HAP-1 (cell line): ENCODE results near the gene MMAB.

Experiments
- DNase-seq, 2 experiments: peaks; one replicate each; pipeline ENCODE4 v3.0.0-alpha.2; 2016 to 2020; ENCODE audit warnings: low spot score in 2 of 2
- H3K27me3 ChIP-seq: fragments of 250-450 bp; sonication (Bioruptor Pico); 2 replicates; pipeline ENCODE4 v1.5.1; 2020; ENCODE audit warnings: low read depth, mild to moderate bottlenecking, moderate library complexity
- H3K36me3 ChIP-seq: fragments of 250-450 bp; sonication (Bioruptor Pico); replicated peaks from 2 replicates; pipeline ENCODE4 v1.5.1; 2020; ENCODE audit warnings: mild to moderate bottlenecking
- H3K4me1 ChIP-seq: fragments of 250-450 bp; sonication (Bioruptor Pico); 2 replicates; pipeline ENCODE4 v1.5.1; 2020; ENCODE audit warnings: mild to moderate bottlenecking
- H3K4me3 ChIP-seq: fragments of 250-450 bp; sonication (Bioruptor Pico); 2 replicates; pipeline ENCODE4 v1.5.1; 2020; ENCODE audit warnings: mild to moderate bottlenecking, moderate library complexity
- H3K9me3 ChIP-seq: fragments of 250-450 bp; sonication (Bioruptor Pico); 2 replicates; pipeline ENCODE4 v1.5.1; 2020; ENCODE audit warnings: mild to moderate bottlenecking, moderate library complexity
- in situ Hi-C: fragments of 300-500 bp; cut with MboI; formaldehyde crosslinking; loops from 3 replicates; pipeline ENCODE4 v1.14.3; 2020; ENCODE audit warnings: low sequenced_read_pairs, inconsistent platforms, mixed read lengths

Gene MMAB

DNA sequence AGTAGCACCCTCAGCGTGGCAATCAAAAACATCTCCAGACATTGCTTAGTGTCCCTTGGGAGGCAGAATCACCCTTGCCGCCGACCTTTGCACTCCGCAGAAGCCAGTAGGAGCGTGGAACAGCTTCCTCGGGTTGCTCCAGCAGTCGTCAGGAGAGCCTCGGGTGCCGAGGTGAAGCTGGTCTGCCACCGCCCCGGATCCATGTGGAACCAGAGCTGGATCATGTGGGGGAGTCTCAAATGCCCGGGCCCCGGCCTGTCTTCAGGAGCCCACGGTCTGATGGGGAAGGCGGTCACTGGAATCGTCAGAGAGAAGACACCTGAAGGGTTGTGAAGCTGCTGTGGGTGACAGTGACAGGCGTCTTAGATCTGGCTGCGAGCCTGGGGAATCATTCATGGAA lies 14.6 kb upstream of the MMAB start:
- Histone ChIP-seq H3K27me3 (no peaks in the 10 kb centered on the region), H3K4me1 (no peaks in the 10 kb centered on the region), H3K4me3 (no peak overlapping the region), H3K36me3 (peaks cover 16% of the 10 kb centered on the region), H3K9me3 (no peaks in the 10 kb centered on the region)
- DNase-seq, result no peak
- in situ Hi-C loops, result no loop called here

DNA sequence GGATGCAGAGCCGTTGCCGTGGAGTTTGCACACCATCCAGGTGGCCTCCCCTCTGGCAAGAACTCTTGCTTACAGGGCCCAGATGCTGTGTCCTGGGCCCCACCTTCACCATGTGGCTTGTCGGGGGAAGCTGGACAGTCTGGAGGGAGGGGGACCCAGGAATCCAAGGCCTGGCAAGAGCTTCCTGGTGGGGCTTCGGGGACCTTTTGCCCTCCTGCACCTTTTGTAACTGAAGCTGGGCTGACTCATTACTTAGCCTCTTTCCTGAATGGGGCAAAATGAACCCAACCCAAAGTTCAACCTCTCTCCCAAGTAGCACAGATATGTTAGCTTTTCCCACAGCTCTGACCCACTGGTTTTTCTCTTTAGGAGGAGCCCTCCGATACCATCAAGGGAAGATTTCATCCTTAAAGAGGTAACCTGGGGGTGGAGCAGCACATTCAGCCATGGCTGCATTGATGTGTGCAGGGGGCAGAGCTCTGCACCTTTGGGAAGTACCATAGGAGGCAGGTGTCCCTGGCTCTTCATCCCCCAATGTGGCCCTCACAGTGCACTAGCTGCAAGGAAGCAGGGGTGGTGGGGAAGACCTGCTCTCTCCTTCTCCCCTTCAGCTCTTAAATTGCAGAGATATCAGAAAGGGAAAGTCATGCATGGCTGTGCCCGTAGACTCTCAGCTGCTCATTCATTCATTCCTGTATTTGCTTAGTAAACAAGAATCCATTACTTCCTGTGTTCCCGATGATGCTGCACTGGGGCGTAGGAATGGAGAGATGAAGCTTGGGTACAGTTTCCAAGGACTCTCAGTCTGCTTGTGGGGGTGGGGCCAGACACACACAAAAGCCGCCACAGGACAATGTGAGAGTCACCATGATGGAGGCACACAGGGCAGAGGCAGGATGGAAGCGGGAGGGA lies 13.3 kb upstream of the MMAB start:
- DNase-seq, result no peak
- H3K9me3 ChIP-seq, result no peaks in the 10 kb centered on the region
- peaks cover 19% of the 10 kb centered on the region for H3K36me3 ChIP-seq
- no peaks in the 10 kb centered on the region for H3K4me1 ChIP-seq
- no peak overlapping the region for H3K4me3 ChIP-seq
- no peaks in the 10 kb centered on the region for H3K27me3 ChIP-seq
- in situ Hi-C loops, result no loop called here

DNA sequence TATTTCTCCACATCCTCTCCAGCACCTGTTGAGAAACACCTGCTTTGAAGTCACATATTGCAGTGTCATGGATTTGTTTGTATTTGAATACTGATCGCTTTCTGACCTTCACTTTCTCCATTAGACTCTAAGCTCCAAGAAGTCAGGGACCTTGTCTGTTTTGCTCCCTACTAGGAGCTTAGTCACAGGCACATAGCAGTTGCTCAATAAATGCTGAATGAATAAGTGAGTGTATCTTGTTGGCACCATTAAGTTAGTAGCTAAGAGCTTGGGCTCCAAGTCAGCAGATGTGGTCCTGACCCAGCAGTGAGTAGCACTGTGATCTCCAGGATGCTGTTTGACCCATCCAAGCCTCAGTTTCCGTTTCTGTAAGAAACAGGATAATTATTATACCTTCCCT lies 10.4 kb upstream of the MMAB start:
- H3K9me3 ChIP-seq, result no peaks in the 10 kb centered on the region
- DNase-seq, result no peak
- H3K27me3 ChIP-seq, result no peaks in the 10 kb centered on the region
- H3K4me3 ChIP-seq, result no peak overlapping the region
- in situ Hi-C loops, result no loop called here
- no peaks in the 10 kb centered on the region for H3K4me1 ChIP-seq
- peaks cover 37% of the 10 kb centered on the region for H3K36me3 ChIP-seq

DNA sequence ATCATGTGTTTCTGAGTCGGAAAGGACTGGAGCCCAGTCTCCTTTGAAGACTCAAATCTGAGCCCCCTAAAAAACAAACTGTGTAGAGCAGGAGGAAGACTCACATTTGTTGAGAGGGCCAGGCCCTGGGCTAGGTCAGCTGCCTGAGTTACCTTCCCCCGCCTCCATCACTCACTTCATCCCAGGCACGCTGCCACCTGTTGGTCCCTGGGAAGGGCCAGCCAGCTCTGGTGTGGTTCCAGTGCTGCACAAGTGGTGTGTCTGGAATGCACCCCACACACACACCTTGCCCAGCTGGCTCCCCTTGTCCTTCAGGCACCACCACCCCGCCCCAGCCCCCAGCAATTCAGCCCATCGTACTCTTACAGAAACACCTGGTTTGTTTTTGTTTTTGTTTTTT lies 9.3 kb upstream of the MMAB start:
- DNase-seq, result no peak
- no peaks in the 10 kb centered on the region for H3K4me1 ChIP-seq
- peaks cover 34% of the 10 kb centered on the region for H3K36me3 ChIP-seq
- H3K9me3 ChIP-seq, result no peaks in the 10 kb centered on the region
- H3K27me3 ChIP-seq, result no peaks in the 10 kb centered on the region
- in situ Hi-C loops, result no loop called here
- no peak overlapping the region for H3K4me3 ChIP-seq

DNA sequence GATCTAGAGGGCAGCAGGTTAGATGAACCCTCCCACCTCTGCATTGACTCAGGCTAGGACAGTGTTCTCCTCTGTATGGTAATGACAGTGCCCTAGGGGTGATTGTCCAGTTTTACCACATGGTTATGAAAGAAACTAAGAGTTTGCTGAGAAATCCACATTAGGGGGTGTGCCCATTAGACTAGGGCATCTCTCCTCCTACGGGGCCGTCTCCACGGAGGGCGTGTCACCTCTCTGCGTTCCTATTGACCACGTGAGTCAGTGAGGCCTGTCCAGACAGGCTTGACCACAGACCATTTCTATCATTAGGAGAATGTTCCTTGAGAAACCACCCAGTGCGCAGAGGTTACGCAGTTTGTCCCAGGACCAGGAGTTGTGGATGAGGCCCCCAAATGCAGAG lies 8.6 kb upstream of the MMAB start:
- H3K9me3 ChIP-seq, result no peaks in the 10 kb centered on the region
- peaks cover 36% of the 10 kb centered on the region for H3K36me3 ChIP-seq
- DNase-seq, result no peak
- H3K27me3 ChIP-seq, result no peaks in the 10 kb centered on the region
- in situ Hi-C loops, result no loop called here
- H3K4me1 ChIP-seq, result no peaks in the 10 kb centered on the region
- H3K4me3 ChIP-seq, result no peak overlapping the region

DNA sequence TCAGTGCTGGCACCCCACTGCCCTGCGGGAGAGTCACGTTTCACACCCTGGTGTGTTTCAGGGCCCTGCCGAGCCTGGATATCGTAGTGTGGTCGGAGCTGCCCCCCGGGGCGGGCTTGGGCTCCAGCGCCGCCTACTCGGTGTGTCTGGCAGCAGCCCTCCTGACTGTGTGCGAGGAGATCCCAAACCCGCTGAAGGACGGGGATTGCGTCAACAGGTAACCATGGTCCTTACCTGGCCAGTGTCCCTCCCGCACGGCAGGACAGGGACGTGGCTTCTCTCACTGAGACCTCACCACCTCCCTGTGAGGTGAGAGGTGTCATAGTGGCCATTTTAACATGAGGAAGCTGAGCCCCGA lies 8.0 kb upstream of the MMAB start:
- no peak overlapping the region for H3K4me3 ChIP-seq
- H3K9me3 ChIP-seq, result no peaks in the 10 kb centered on the region
- H3K4me1 ChIP-seq, result no peaks in the 10 kb centered on the region
- in situ Hi-C loops, result no loop called here
- DNase-seq, result no peak
- peaks cover 41% of the 10 kb centered on the region for H3K36me3 ChIP-seq
- no peaks in the 10 kb centered on the region for H3K27me3 ChIP-seq

DNA sequence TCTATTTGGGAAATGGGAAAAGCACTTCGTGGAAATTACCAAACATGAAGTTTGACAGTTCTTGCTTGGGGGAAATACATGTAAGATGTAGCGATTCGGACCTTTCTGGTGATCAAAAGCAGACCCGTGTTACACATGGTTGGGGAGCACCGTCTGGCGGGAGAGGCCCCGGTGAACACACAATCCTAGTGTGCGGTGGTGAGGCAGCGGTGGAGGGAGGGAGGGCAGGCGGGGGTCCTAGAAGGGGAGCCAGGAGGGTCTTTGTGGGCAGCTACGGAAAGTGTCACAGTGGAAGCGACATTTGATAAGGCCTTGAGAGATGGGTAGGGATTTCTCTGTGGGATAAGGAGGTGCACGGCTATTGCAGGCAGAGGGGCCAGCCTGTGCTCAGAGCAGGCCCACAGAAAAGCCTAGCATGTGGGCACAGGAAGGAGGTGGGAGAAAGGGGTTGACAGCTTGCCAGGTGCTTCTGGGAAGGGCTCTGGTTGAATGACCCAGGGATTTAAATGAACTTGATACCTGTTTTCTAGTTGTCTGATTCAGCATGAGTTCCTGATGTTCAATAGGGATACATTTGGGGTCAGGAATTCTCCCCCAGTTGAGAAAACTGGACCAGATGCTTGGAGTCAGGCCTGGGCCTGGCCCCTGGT lies 7.5 kb upstream of the MMAB start:
- H3K27me3 ChIP-seq, result no peaks in the 10 kb centered on the region
- H3K4me1 ChIP-seq, result no peaks in the 10 kb centered on the region
- no peak overlapping the region for H3K4me3 ChIP-seq
- no peak for DNase-seq
- peaks cover 46% of the 10 kb centered on the region for H3K36me3 ChIP-seq
- in situ Hi-C loops, result no loop called here
- H3K9me3 ChIP-seq, result no peaks in the 10 kb centered on the region

DNA sequence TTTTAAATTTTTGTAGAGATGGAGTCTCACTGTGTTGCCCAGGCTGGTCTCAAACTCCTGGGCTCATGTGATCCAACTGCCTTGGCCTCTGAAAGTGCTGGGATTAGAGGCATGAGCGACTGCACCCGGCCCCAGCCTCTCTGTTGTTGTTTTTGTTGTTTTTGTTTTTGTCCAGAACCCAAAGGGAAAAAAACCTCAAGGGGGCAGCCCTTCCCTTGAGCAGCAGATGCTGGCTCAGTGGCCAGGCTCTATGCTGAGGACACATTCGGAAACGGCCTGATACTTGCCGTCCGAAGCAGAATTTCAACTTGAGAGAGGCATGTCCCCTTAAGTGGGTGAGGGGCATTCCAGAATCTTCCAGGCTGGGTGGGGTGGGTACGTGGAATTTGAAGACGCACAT lies 7.0 kb upstream of the MMAB start:
- peaks cover 52% of the 10 kb centered on the region for H3K36me3 ChIP-seq
- H3K9me3 ChIP-seq, result no peaks in the 10 kb centered on the region
- no peaks in the 10 kb centered on the region for H3K27me3 ChIP-seq
- DNase-seq, result no peak
- in situ Hi-C loops, result no loop called here
- H3K4me3 ChIP-seq, result no peak overlapping the region
- H3K4me1 ChIP-seq, result no peaks in the 10 kb centered on the region

DNA sequence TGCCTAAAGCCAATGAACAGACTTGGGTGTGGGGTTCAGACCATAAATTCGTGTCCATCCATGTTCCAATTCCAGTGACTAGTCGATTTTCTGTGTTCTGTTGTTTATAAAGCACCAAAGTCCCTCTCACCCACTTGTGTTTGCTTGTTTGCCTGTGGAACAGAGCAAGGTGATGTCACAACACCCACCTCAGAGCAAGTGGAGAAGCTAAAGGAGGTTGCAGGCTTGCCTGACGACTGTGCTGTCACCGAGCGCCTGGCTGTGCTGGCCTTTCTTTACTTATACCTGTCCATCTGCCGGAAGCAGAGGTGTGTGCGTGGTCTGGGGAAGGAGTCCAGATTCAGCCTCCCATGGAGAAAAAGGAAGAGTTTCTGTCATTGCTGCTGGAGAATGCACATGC lies 6.3 kb upstream of the MMAB start:
- Histone ChIP-seq H3K9me3 (no peaks in the 10 kb centered on the region), H3K4me3 (no peak overlapping the region), H3K36me3 (peaks cover 52% of the 10 kb centered on the region), H3K4me1 (peaks cover 3% of the 10 kb centered on the region), H3K27me3 (no peaks in the 10 kb centered on the region)
- in situ Hi-C loops, result no loop called here
- DNase-seq, result no peak

DNA sequence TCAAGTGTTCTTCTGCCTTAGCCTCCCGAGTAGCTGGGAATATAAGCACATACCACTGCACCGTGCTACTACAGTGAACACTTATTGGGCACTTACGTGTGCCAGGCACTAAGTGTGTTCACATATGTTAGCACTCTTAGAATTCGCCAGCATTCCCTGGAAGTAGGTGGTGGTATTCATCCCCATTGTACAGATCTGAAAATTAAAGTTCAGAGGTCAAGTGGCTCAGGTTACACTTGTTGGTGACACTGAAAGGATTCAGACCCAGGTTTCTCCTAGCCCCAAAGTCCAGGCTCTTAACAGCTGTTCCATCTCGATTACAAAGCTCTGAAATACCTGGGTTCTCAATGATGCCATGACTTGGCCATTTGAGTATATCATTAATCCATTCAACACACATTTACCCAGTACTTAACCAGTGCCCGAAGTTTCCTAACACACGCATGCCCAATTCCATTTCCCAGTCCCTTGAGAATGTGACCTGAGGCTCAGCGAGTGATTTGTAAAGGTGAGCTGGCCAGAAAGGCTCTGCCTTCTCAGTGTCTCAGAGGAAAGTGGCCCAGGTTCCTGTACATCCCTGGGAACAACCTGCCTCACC lies 5.1 kb upstream of the MMAB start:
- in situ Hi-C loops, result no loop called here

DNA sequence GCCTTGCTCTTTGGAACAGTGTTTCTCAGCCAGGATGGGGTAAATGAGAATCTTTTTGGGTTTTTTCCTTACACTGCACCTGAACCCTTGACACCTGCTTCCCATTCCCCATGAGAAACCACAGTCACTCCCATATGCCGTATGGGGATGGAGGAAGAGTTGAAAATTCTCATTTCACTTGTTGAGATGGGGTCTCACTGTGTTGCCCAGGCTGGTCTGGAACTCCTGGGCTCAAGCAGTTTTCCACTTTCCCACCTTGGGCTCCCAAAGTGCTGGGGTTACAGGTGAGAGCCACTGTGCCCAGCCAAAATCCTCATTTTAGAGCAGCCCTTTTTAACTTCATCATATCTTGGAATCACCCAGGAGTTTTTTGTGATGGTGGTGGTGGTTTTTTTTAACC lies 4.0 kb upstream of the MMAB start:
- H3K4me1 ChIP-seq, result peaks cover 14% of the 10 kb centered on the region
- H3K27me3 ChIP-seq, result no peaks in the 10 kb centered on the region
- in situ Hi-C loops, result no loop called here
- peaks cover 45% of the 10 kb centered on the region for H3K36me3 ChIP-seq
- H3K4me3 ChIP-seq, result no peak overlapping the region
- DNase-seq, result no peak
- H3K9me3 ChIP-seq, result no peaks in the 10 kb centered on the region

More for the DNA sequence above, 5.1 kb upstream of the MMAB start:
- H3K9me3 ChIP-seq, result no peaks in the 10 kb centered on the region
- H3K4me1 ChIP-seq, result peaks cover 10% of the 10 kb centered on the region
- H3K4me3 ChIP-seq, result no peak overlapping the region
- no peaks in the 10 kb centered on the region for H3K27me3 ChIP-seq
- peaks cover 45% of the 10 kb centered on the region for H3K36me3 ChIP-seq
- no peak for DNase-seq

DNA sequence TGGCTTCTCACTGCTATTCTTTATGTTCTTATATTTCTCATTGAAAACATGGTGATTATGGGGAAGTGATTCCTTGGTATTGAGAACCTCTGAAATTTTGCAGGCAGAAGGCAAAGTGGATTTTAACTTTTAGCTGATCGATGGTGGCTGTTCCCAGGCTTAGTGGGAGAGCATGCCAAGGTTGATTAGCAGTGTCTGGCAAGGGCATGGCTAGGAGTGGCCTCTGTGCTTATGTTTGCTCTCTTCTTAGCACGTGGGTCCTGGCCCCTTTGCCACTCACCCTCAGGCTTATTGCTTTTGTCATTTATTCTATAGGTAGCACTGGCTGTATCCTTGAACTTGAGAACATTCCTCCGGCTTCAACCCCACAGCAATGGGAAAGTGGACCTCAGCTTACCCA lies 2.4 kb upstream of the MMAB start:
- in situ Hi-C loops, result no loop called here
- H3K36me3 ChIP-seq, result peaks cover 41% of the 10 kb centered on the region
- no peak for DNase-seq

DNA sequence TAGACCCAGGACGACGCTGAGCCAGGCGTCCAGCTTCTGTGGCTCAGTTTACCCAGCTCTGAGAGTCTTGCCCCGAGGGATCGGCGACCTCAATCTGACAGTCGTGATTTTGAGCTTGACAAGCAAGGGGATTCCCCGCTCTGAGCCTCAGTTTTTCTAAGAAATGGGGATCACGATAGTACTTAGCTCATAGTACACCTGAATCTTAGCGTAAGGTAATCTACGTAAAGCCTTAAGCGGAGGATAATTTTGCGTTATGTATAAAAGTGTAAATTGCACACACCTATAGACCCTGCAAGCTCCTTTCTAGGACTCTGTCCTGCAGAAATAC lies 575 bp upstream of the MMAB start:
- no peaks in the 10 kb centered on the region for H3K9me3 ChIP-seq
- no peaks in the 10 kb centered on the region for H3K27me3 ChIP-seq
- H3K36me3 ChIP-seq, result peaks cover 41% of the 10 kb centered on the region
- DNase-seq, result no peak
- peaks cover 14% of the 10 kb centered on the region for H3K4me1 ChIP-seq
- peak overlapping the region; percentile 71 for H3K4me3 ChIP-seq
- in situ Hi-C loops, result no loop called here

More for the DNA sequence above, 2.4 kb upstream of the MMAB start:
- Histone ChIP-seq H3K4me3 (no peak overlapping the region), H3K4me1 (peaks cover 14% of the 10 kb centered on the region), H3K27me3 (no peaks in the 10 kb centered on the region), H3K9me3 (no peaks in the 10 kb centered on the region)

DNA sequence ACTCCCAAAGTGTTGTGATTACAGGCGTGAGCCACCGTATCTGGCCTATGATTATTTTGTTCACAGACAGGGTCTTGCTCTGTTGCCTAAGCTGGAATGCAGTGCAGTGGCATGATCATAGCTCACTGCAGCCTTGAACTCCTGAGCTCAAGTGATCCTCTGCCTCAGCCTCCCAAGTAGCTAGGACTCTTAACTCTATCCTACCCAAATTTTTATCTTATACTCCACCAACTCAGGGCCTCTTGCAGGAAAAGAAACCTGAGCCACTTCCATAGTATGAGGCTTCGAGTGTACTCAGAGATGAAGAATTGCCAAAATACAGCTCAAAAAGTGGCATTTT lies 828 bp downstream of the MMAB start:
- H3K27me3 ChIP-seq, result no peaks in the 10 kb centered on the region
- peaks cover 51% of the 10 kb centered on the region for H3K36me3 ChIP-seq
- H3K9me3 ChIP-seq, result no peaks in the 10 kb centered on the region
- peaks cover 14% of the 10 kb centered on the region for H3K4me1 ChIP-seq
- H3K4me3 ChIP-seq, result peak overlapping the region; percentile 71
- in situ Hi-C loops, result no loop called here
- DNase-seq, result no peak
